HEK293T (cell line): Measurements from ENCODE around the gene FBP1.

Source experiments
- CTCF ChIA-PET: fragments of 350-600 bp; formaldehyde crosslinking; extraction: SDS; loops from one replicate; lab custom pipeline; 2021; ENCODE audit warnings: antibody characterized with exemption, inconsistent platforms; lab: Yijun Ruan, JAX
- POLR2A ChIA-PET: fragments of 350-600 bp; formaldehyde crosslinking; extraction: SDS; loops from one replicate; lab custom pipeline; 2020; ENCODE audit warnings: antibody characterized with exemption, inconsistent platforms; lab: Yijun Ruan, JAX
- DNase-seq: peaks from one replicate; pipeline ENCODE4 v3.0.0; 2012; ENCODE audit warnings: mixed read lengths; ENCODE audit errors: extremely low spot score
- ARNT ChIP-seq: fragments of 450-650 bp; IDR thresholded peaks from 2 replicates; pipeline ENCODE4 v1.6.1; 2017; ENCODE audit warnings: mild to moderate bottlenecking
- BHLHE40 ChIP-seq: fragments of 450-650 bp; IDR thresholded peaks from 2 replicates; pipeline ENCODE4 v1.6.1; 2016; ENCODE audit warnings: mild to moderate bottlenecking, moderate library complexity, borderline replicate concordance
- CTBP1 ChIP-seq: fragments of 450-650 bp; IDR thresholded peaks from 2 replicates; pipeline ENCODE4 v1.6.1; 2016; ENCODE audit warnings: borderline replicate concordance
- ELF4 ChIP-seq: fragments of 450-650 bp; IDR thresholded peaks from 2 replicates; pipeline ENCODE4 v1.6.1; 2017; ENCODE audit warnings: antibody characterized with exemption
- FOXA1 ChIP-seq: fragments of 450-650 bp; IDR thresholded peaks from 2 replicates; pipeline ENCODE4 v1.6.1; 2016; ENCODE audit warnings: mild to moderate bottlenecking
- FOXK2 ChIP-seq: fragments of 450-650 bp; IDR thresholded peaks from 2 replicates; pipeline ENCODE4 v1.6.1; 2016; ENCODE audit warnings: mild to moderate bottlenecking
- FOXM1 ChIP-seq: fragments of 450-650 bp; IDR thresholded peaks from 2 replicates; pipeline ENCODE4 v1.6.1; 2017; ENCODE audit warnings: mild to moderate bottlenecking, borderline replicate concordance
- HDGF ChIP-seq: fragments of 450-650 bp; IDR thresholded peaks from 2 replicates; pipeline ENCODE4 v1.6.1; 2017; ENCODE audit warnings: antibody characterized with exemption, borderline replicate concordance
- L3MBTL2 ChIP-seq: fragments of 450-650 bp; conservative IDR thresholded peaks from 2 replicates; pipeline ENCODE4 v1.6.1; 2016; ENCODE audit warnings: mild to moderate bottlenecking
- LEF1 ChIP-seq: fragments of 450-650 bp; IDR thresholded peaks from 2 replicates; pipeline ENCODE4 v1.6.1; 2017; ENCODE audit warnings: mild to moderate bottlenecking, borderline replicate concordance
- NFRKB ChIP-seq: fragments of 450-650 bp; IDR thresholded peaks from 2 replicates; pipeline ENCODE4 v1.6.1; 2016; ENCODE audit warnings: mild to moderate bottlenecking, moderate library complexity
- PKNOX1 ChIP-seq: fragments of 450-650 bp; IDR thresholded peaks from 2 replicates; pipeline ENCODE4 v1.6.1; 2016
- SP1 ChIP-seq: fragments of 450-650 bp; IDR thresholded peaks from 2 replicates; pipeline ENCODE4 v1.6.1; 2017
- SUZ12 ChIP-seq: fragments of 450-650 bp; IDR thresholded peaks from 2 replicates; pipeline ENCODE4 v1.6.1; 2016; ENCODE audit warnings: mild to moderate bottlenecking
- TARDBP ChIP-seq: fragments of 450-650 bp; IDR thresholded peaks from 2 replicates; pipeline ENCODE4 v1.6.1; 2016
- ZNF384 ChIP-seq: fragments of 450-650 bp; IDR thresholded peaks from 2 replicates; pipeline ENCODE4 v1.6.1; 2016

The FBP1 gene

DNA sequence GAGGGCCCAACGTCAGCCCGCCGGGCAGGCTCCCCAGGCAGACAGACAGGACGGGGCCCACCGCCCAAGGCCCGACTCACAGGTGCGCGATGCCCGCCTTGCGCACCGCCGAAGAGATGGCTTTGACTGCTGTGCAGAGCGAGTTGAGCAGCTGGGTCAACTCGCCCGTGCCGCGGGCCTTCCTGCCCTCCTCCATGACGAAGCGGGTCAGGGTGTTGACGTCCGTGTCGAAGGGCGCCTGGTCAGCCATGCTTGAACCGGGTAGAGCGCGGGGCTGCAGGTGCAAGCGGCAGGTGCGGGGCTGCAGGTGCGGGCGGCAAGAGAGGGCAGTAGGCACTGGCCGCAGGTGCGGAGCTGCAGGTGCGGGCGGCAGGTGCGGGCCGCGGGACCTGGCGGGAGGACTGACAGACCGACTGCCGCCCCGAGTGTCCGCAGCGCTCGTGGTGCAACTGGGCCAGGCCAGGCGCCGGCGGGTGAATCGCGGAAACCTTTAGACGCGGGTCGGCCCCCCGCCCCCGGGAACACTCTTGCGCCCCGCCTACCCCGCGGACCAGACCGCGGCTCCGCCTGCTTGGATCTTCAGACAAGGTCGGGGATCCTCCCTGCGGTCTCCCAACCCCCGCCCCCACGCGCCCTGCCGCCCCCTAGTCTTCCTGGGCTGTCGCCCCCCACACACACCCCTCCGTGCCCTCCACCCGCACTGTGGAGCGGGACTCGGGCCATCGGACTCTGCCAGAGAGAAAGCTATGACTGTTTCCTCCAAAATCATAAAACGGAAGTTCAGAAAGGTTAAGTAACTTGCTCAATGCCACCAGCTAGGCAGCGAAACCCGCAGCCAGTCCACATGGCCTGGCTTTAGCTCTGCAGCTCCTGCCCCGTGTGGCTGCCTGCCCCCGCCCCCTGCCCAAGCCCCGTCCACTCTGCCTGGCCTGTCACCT, at the start of gene FBP1:
TSS of gene FBP1 (minus strand) at position 458 of the 938 bp plus-strand sequence. CDS start at position 250, 208 bp downstream.
- ChIA-PET POLR2A (no interaction called here), CTCF (no interaction called here)
- DNase-seq, result no peak
- TF ChIP-seq SUZ12 (no peak), PKNOX1 (no peak), SP1 (no peak), FOXA1 (no peak), HDGF (no peak), L3MBTL2 (no peak), FOXM1 (no peak), BHLHE40 (no peak), FOXK2 (no peak), ARNT (no peak), LEF1 (no peak), NFRKB (no peak), TARDBP (no peak), CTBP1 (no peak), ELF4 (no peak), ZNF384 (no peak)

DNA sequence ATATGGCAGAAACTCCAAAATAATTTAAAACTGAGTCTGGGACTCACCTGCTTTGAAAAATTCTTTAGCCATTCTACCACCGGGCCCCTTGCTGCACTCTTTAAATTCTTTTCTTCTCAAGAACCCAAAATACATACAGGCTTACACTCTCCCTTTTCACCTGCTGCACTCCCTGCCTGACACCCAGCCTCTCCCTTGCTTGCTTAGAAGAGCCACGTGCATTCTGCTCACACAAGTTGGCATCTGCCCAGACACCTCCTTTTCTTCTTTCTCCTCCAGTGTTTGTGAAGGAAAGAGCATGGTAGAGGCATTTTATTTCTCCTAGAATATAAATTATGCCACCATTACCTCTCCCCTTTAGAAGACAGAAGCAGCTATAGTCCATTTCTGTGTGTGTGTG, 48.1 kb upstream of the FBP1 start:
- TF ChIP-seq LEF1 (no peak), PKNOX1 (no peak), ARNT (no peak), FOXA1 (no peak), SUZ12 (no peak), CTBP1 (no peak), TARDBP (no peak), BHLHE40 (no peak), NFRKB (no peak), SP1 (no peak), ZNF384 (no peak), HDGF (no peak), ELF4 (no peak), L3MBTL2 (no peak)
- ChIA-PET POLR2A (no interaction called here), CTCF (no interaction called here)
- DNase-seq, result no peak

- no peak for DNase-seq
- no peak for TF ChIP-seq CTBP1
- no peak for TF ChIP-seq NFRKB
- TF ChIP-seq HDGF, result no peak
- no peak for TF ChIP-seq BHLHE40
- TF ChIP-seq FOXA1, result no peak
- TF ChIP-seq SUZ12, result no peak
- TF ChIP-seq FOXK2, result no peak
- no peak for TF ChIP-seq SP1
- TF ChIP-seq LEF1, result no peak
- TF ChIP-seq ARNT, result no peak
- TF ChIP-seq TARDBP, result no peak
- no peak for TF ChIP-seq FOXM1
- TF ChIP-seq L3MBTL2, result no peak
- no peak for TF ChIP-seq PKNOX1
- no peak for TF ChIP-seq ELF4
- TF ChIP-seq ZNF384, result no peak
- POLR2A ChIA-PET, result no interaction called here
- CTCF ChIA-PET, result no interaction called here
Observed at GRCh38 chr9:94685359-94685758, 46.0 kb upstream of the FBP1 start.

GRCh38 chr9:94681508-94681907, 42.2 kb upstream of the FBP1 start:
- no peak for TF ChIP-seq SP1
- no peak for TF ChIP-seq ZNF384
- no peak for TF ChIP-seq SUZ12
- no peak for TF ChIP-seq BHLHE40
- TF ChIP-seq NFRKB, result no peak
- no peak for TF ChIP-seq FOXK2
- TF ChIP-seq HDGF, result no peak
- no peak for TF ChIP-seq FOXA1
- no peak for TF ChIP-seq ELF4
- TF ChIP-seq TARDBP, result no peak
- no peak for TF ChIP-seq PKNOX1
- no peak for TF ChIP-seq L3MBTL2
- no peak for TF ChIP-seq LEF1
- peak; percentile 72 for DNase-seq
- POLR2A ChIA-PET, result no interaction called here
- CTCF ChIA-PET, result interaction anchor here (0.6 to 2.5 kb wide), 11 partner anchors 12 to 487 kb away, joined by 3 to 13 read pairs (median 5); no protein-coding TSS in a partner anchor

DNA sequence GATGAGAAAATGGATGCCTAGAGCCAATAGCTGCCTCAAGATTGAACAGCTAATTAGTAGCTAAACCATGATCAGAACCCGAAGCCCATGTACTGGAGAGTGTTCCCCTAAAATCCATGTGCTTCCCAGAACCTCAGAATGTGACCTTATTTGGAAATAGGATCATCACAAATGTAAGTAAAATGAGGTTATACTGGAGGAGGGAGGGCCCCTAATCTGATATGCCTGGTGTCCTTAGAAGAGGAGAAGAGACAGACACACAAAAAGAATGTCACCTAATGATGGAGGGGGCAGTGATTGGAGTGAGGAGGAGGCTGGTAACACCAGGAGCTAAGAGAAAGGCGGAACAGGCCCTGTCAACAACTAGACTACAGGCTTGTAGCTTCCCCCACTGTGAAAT, 41.3 kb upstream of the FBP1 start:
- no peak for TF ChIP-seq TARDBP
- TF ChIP-seq FOXK2, result no peak
- TF ChIP-seq LEF1, result no peak
- TF ChIP-seq NFRKB, result no peak
- TF ChIP-seq ZNF384, result no peak
- TF ChIP-seq SP1, result no peak
- TF ChIP-seq HDGF, result no peak
- no peak for TF ChIP-seq ARNT
- no peak for TF ChIP-seq ELF4
- TF ChIP-seq CTBP1, result no peak
- no peak for TF ChIP-seq BHLHE40
- no peak for TF ChIP-seq PKNOX1
- TF ChIP-seq L3MBTL2, result no peak
- no peak for TF ChIP-seq FOXM1
- no peak for TF ChIP-seq FOXA1
- no peak for TF ChIP-seq SUZ12
- POLR2A ChIA-PET, result no interaction called here
- CTCF ChIA-PET, result interaction anchor here (0.6 to 2.5 kb wide), 12 partner anchors 12 to 487 kb away, joined by 3 to 13 read pairs (median 3); no protein-coding TSS in a partner anchor
- no peak for DNase-seq
